GM20000 (cell line): Measurements from ENCODE around the gene PLA2G2D.
A peak's percentile ranks its signal among the peaks of the same experiment; 100 is the strongest.

Source experiments
- DNase-seq: peaks from one replicate; pipeline ENCODE4 v3.0.0; 2012; ENCODE audit warnings: low spot score
- TF ChIP-seq, protein P1 (sequence below): IDR thresholded peaks from 2 replicates; pipeline ENCODE4 v1.5.1; 2012; ENCODE audit warnings: mild to moderate bottlenecking, control low read depth; ENCODE audit errors: extremely low read depth, missing control alignments

PLA2G2D gene

DNA sequence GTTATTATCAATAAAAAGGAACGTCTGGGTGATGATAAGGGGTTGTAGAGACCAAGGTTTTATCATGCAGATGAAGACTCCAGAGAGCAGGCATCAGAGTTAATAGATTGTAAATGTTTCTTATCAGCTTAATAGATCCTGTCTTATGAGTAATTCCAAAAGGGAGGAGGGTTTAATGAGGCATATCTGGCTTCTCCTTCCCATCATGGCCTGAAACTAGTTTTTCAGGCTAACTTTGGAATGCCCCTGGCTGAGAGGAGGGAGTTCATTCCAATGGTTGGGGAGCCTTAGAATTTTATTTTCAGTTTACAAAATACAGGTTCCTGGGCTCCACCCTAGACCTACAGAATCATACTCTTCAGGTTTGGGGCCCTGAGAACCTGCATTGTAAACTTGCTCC lies 13.5 kb downstream of the PLA2G2D start:
- DNase-seq = no peak
- TF ChIP-seq, protein P1, sequence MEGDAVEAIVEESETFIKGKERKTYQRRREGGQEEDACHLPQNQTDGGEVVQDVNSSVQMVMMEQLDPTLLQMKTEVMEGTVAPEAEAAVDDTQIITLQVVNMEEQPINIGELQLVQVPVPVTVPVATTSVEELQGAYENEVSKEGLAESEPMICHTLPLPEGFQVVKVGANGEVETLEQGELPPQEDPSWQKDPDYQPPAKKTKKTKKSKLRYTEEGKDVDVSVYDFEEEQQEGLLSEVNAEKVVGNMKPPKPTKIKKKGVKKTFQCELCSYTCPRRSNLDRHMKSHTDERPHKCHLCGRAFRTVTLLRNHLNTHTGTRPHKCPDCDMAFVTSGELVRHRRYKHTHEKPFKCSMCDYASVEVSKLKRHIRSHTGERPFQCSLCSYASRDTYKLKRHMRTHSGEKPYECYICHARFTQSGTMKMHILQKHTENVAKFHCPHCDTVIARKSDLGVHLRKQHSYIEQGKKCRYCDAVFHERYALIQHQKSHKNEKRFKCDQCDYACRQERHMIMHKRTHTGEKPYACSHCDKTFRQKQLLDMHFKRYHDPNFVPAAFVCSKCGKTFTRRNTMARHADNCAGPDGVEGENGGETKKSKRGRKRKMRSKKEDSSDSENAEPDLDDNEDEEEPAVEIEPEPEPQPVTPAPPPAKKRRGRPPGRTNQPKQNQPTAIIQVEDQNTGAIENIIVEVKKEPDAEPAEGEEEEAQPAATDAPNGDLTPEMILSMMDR = no peak

DNA sequence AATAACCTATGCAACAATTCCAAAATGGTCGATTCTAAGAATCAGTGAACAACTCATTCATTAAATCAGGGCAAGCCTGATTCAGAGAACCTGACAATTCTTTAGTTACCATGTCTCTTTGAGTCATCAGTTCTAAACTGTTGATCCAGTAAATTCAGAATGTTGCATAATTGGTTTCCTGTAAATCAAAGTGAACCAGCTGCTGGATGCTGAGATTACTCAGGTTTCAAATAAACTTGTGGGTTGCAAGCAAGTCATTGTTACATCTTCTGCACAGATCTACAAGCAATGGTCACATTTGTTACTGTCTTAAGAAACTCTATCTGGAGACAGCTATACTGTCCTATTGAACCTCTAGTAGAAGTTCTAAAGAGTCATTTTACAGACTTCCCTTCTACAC lies 16.5 kb downstream of the PLA2G2D start:
- DNase-seq = no peak
- TF ChIP-seq, protein P1 = no peak

DNA sequence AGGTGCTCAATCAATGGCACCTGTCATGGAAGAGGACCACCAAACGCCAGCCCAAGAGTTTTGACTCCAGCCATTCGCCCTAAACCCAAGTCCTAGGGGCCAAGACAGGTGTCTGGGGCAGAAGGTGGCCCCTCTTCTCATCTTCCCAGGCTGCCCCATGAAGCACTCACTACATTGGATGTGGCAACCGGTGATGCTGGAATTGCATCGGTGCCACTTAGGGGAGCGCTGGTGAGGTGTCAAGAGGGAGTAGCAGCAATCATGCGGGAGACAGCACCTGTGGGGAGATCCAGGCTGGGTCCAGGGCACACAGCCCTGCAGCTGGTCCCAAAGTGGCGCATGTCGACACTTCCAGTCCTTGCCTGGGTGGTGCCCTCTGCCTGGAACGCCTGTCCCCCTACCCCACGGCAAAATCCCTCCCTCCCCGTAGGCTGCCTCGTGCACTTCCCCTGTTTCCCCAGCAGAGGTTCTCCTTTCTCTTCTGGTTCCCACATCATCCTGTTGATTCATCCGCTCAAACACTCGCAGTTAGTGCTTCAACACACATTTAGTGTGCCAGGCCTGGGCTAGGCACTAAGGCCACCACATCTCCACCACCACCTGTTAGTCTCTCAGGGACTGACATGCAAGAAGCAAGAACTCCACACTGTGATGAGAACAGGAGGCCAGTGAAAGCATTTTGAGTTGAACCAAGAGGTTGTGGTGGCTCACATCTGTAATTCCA lies 18.5 kb downstream of the PLA2G2D start:
- TF ChIP-seq, protein P1 = peak; percentile 69
- peak; percentile 73 for DNase-seq

DNA sequence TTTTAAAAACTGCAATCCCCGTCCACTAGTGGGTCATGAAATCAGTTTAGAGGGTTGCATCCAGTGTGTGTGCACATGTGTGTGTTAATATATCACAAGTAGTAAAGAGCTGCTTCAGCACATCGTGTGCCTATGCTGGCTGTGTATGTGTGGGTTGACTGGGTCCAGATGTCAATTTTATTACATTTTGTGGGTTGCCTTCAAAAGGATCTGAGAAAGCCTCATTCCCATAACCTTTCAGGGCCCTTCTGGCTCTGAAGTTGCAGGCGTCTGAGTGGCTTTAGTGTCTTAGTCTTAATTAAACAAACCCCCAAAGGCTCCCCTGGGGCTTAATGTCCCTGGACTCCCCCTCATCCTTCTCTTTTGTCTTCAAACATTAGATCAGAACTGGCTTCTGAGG lies 19.8 kb downstream of the PLA2G2D start:
- no peak for DNase-seq
- TF ChIP-seq, protein P1 = no peak

DNA sequence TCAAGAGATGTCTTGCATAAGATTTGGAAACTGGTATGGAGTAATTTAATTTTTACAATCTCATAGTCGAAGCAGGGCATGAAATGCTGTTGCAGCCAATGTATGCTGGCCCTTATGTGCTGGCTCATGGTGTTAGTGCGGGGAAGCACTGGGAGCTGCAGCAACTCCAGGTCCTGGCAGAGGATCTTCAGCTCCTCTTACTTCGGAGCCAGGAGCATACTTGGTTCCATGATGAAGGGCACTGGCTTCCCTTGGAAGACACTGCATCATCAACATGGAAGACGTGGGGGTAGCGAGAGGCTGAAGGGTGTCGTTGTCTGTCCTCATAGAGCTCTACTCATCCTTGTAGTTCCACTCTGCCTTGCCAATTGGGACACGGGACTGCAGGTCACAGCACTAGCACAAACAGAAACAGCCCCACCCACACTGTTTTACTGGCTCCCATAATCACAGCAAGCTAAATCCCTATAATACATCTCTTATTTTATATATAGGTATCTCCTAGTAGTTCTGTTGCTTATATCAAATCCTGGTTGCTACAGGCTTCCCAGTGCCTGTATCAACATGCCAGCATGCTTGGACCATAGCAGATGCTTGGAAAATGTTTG lies 22.4 kb downstream of the PLA2G2D start:
- TF ChIP-seq, protein P1 = no peak
- DNase-seq = no peak

DNA sequence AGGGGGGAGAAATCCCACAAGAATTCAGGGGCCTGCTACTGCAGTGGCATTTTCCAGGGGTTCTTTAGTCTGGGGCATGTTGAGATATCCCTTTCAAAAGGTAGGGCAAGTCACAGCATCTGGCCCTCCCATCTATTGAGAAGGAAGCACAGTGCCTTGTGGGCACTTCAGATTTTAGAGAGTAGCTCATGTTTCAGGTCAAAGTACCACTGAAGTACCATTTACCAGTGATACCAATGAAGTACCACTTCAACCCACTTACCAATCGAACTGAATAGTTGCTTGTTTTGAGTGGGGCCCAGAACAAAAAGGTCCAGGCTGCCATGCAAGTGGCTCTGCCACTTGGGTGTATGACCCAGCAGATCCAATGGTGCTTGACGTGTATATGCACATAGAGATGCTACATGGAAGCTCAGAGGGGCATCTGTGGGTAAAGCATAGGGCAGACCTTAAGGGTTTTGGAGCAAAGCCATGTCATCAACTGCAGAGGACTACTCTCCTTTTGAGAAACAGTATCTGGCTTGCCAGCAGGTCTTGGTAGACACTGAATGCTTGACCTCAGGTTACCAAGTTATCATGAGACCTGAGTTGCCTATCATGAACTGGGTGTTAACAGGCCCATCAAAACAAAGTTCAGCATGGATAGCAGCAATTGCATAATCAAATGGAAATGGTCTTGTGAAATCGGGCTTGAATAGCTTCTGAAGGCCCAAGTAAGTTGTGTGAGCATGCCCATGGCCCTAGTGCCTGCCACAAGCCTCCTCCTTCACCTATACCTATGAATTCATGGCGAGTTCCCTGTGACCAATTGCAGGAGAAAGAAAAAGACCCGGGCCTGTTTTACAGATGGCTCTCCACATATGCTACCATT lies 23.5 kb downstream of the PLA2G2D start:
- no peak for DNase-seq
- TF ChIP-seq, protein P1 = no peak

DNA sequence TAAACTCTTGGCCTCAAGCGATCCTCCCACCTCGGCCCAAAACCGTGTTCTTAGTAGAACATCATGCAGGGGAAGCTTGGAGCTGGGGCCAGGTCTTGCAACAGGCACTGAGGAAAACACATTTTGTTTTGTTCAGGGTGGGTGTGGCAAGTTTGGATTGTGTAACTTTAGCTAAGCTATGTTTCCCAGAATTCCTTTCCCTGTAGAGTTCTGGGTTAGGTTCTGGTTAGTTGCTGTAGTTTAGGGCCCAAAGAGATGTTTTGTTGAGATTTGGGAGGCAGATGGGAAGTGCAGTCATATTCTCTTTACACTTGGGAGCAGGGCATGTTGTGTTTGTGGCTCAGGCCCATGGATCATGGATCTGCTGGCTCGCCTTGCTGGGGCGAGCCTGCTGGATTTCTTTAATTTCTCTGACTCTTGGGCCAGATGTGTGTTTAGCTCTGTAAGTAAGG lies 25.4 kb downstream of the PLA2G2D start:
- TF ChIP-seq, protein P1 = no peak
- DNase-seq = no peak
